WTC11 (cell line): ENCODE results near the gene HCLS1. TPM values are rescaled to one million over a fixed set of nuclear protein-coding genes. Genes with fewer than 3 reads are reported as not detected.
"Not testable (repeated sequence)": the region's sequence is repeated elsewhere in the genome, so short reads cannot be mapped to it uniquely, and the experiment has no call there.

Source experiments
- ATAC-seq: fragments of 200-7000 bp; cut with Tn5 transposase; 2 replicates; pipeline ENCODE4 v1.10.0; 2021; ENCODE audit warnings: mild to moderate bottlenecking, moderate library complexity
- CTCF ChIA-PET: fragments of 300-600 bp; sonication (Branson Sonifier 250); formaldehyde crosslinking; loops from one replicate; lab custom pipeline; 2021; ENCODE audit warnings: antibody characterized with exemption; lab: Charles Lee
- POLR2A ChIA-PET: fragments of 350-600 bp; sonication (Branson Sonifier 250); formaldehyde crosslinking; loops from one replicate; lab custom pipeline; 2021; ENCODE audit warnings: antibody characterized with exemption; lab: Charles Lee
- DNase-seq: peaks from one replicate; pipeline ENCODE4 v3.0.0; 2021; ENCODE audit warnings: low spot score
- H3K27ac Mint-ChIP-seq: 2 replicates; pipeline ENCODE4 v1.8.0; 2021; ENCODE audit warnings: mixed read lengths
- H3K27me3 Mint-ChIP-seq: 2 replicates; pipeline ENCODE4 v1.8.0; 2021; ENCODE audit warnings: low read depth, mild to moderate bottlenecking, moderate library complexity, mixed read lengths
- H3K36me3 Mint-ChIP-seq: 2 replicates; pipeline ENCODE4 v1.8.0; 2021; ENCODE audit warnings: mixed read lengths
- H3K4me1 Mint-ChIP-seq: 2 replicates; pipeline ENCODE4 v1.8.0; 2022; ENCODE audit warnings: mixed read lengths
- H3K4me3 Mint-ChIP-seq: 2 replicates; pipeline ENCODE4 v1.8.0; 2021; ENCODE audit warnings: mild to moderate bottlenecking, moderate library complexity, mixed read lengths
- H3K9me3 Mint-ChIP-seq: 2 replicates; pipeline ENCODE4 v1.8.0; 2021; ENCODE audit warnings: mixed read lengths
- ATF1 ChIP-seq: sonication (generic); formaldehyde crosslinking; IDR thresholded peaks from 2 replicates; pipeline ENCODE4 v1.8.1; 2023; ENCODE audit warnings: mild to moderate bottlenecking, moderate library complexity, missing genetic modification reagents
- GABPB1 ChIP-seq: sonication (generic); formaldehyde crosslinking; IDR thresholded peaks from 2 replicates; pipeline ENCODE4 v1.8.1; 2023; ENCODE audit warnings: mild to moderate bottlenecking, missing genetic modification reagents
- GTF2I ChIP-seq: fragments of 250-450 bp; sonication (Bioruptor Pico); conservative IDR thresholded peaks from 2 replicates; pipeline ENCODE4 v1.4.0; 2021; ENCODE audit warnings: mild to moderate bottlenecking
- IRF2 ChIP-seq: sonication (generic); formaldehyde crosslinking; IDR thresholded peaks from 2 replicates; pipeline ENCODE4 v1.8.0; 2022; ENCODE audit warnings: low read depth, missing genetic modification reagents, borderline replicate concordance
- JUN ChIP-seq: sonication (generic); formaldehyde crosslinking; IDR thresholded peaks from 2 replicates; pipeline ENCODE4 v1.8.0; 2023; ENCODE audit warnings: mild to moderate bottlenecking, missing genetic modification reagents
- MYBL2 ChIP-seq: sonication (generic); formaldehyde crosslinking; IDR thresholded peaks from 2 replicates; pipeline ENCODE4 v1.8.1; 2023; ENCODE audit warnings: mild to moderate bottlenecking, moderate library complexity, missing genetic modification reagents
- NR3C1 ChIP-seq: sonication (generic); formaldehyde crosslinking; conservative IDR thresholded peaks from 2 replicates; pipeline ENCODE4 v1.8.1; 2023; ENCODE audit warnings: low read depth, mild to moderate bottlenecking, missing genetic modification reagents
- PRRX2 ChIP-seq: fragments of 250-450 bp; sonication (Bioruptor Pico); IDR thresholded peaks from 2 replicates; pipeline ENCODE4 v1.8.0; 2021; ENCODE audit warnings: mild to moderate bottlenecking
- RELA ChIP-seq: sonication (generic); formaldehyde crosslinking; IDR thresholded peaks from 2 replicates; pipeline ENCODE4 v1.8.1; 2022; ENCODE audit warnings: missing genetic modification reagents, mild to moderate bottlenecking, borderline replicate concordance
- SMAD3 ChIP-seq: sonication (generic); formaldehyde crosslinking; IDR thresholded peaks from 2 replicates; pipeline ENCODE4 v1.8.0; 2022; ENCODE audit warnings: missing genetic modification reagents, mild to moderate bottlenecking, borderline replicate concordance
- SP1 ChIP-seq: sonication (generic); formaldehyde crosslinking; conservative IDR thresholded peaks from 2 replicates; pipeline ENCODE4 v1.8.1; 2022; ENCODE audit warnings: missing genetic modification reagents
- ZNF671 ChIP-seq: fragments of 250-450 bp; sonication (Bioruptor Pico); IDR thresholded peaks from 2 replicates; pipeline ENCODE4 v1.8.0; 2021; ENCODE audit warnings: mild to moderate bottlenecking
- total RNA-seq: library from RNA; stranded (reverse); gene quantifications from 3 replicates; pipeline ENCODE4 v1.2.3, GENCODE V29; 2021
- TF ChIP-seq, protein P1 (sequence below): sonication (generic); formaldehyde crosslinking; IDR thresholded peaks from 2 replicates; pipeline ENCODE4 v1.8.1; 2022; ENCODE audit warnings: low read depth, missing genetic modification reagents, borderline replicate concordance
- TF ChIP-seq, protein P2 (sequence below): sonication (generic); formaldehyde crosslinking; IDR thresholded peaks from 2 replicates; pipeline ENCODE4 v1.8.1; 2023; ENCODE audit warnings: mild to moderate bottlenecking, missing genetic modification reagents, moderate library complexity
- TF ChIP-seq, protein P3 (sequence below): sonication (generic); formaldehyde crosslinking; IDR thresholded peaks from 2 replicates; pipeline ENCODE4 v1.8.0; 2022; ENCODE audit warnings: missing genetic modification reagents
- TF ChIP-seq, protein P4 (sequence below): sonication (generic); formaldehyde crosslinking; IDR thresholded peaks from 2 replicates; pipeline ENCODE4 v1.8.0; 2022; ENCODE audit warnings: mild to moderate bottlenecking, missing genetic modification reagents
- TF ChIP-seq, protein P5 (sequence below): fragments of 250-450 bp; sonication (Bioruptor Pico); IDR thresholded peaks from 2 replicates; pipeline ENCODE4 v1.9.0; 2021; ENCODE audit warnings: mild to moderate bottlenecking, borderline replicate concordance

HCLS1 gene
- total RNA-seq, 1 experiment from 2014 or later: 2.6 TPM

DNA sequence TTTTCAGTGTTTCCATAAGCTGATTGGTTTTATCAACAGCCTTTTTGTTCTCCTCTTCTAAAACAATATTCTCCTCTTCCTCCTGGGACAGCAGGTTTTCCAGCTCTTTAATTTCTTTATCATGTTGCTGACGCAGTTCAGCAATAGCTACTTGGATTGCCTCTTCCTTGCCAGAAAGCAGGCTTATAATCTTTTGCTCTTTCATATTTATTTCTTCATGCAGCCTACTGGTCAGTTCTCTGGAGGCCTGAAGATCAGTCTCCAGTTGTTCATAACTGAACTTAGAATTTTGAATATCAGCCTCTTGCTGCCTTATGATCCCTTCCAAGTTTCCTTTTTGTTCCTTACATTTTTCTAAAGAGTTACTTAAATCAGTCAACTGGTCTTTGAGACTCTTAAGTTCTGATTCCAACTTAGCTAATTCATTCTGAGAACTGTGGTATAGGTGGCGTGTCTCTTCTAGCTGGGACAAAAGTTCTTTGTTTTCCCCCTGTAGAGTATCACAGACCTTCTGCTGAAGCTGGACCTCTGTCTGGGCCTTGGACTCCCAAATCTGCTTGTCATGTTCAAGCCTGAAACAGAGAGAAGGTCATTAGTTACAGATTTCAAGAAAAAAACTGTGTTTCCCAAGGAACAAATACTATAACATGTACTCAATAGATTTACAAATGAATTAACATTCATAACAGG is 31.5 kb upstream of the HCLS1 start:
- CTCF ChIA-PET: interaction anchor here (0.6 kb wide), 2 partner anchors 41 to 42 kb away, joined by 3 to 4 read pairs; no protein-coding TSS in a partner anchor

DNA sequence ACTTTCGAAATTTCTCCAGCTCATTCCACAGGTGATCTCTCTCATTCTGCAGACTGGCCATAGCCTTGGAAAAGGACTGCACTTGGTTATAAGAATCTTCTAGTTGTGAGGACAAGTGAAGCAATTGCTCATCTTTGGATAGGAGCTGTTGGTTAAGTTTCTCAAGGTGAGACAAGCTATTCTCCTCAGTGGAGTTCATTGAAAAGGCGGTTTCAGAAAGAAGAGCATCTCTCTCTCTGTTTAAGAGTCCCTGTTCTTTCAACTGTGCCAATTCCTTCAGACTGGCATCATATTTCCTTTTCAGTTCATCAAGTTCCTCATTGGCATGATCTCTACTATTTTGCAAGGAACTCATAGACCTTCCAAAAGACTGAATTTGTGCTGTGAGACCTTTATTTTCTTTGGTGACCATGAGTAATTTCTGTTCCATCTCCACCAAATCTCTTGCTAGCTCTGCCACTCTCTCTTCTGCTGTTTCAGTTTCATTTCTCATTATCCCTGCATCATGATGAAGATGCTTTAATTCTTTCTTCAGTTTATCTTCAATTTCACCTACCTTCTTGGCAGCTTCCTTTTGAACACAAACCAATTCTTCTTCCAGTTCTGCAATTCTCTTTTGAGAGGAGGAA is 30.2 kb upstream of the HCLS1 start:
- ChIA-PET POLR2A (no interaction called here), CTCF (no interaction called here)
- DNase-seq (no peak), ATAC-seq (no peak)
- H3K4me3 Mint-ChIP-seq: no peak overlapping the region
- TF ChIP-seq ZNF671 (CRISPR knock-in tag): no peak
- TF ChIP-seq SMAD3: no peak
- TF ChIP-seq GABPB1 (CRISPR knock-in tag): no peak
- TF ChIP-seq, protein P1, sequence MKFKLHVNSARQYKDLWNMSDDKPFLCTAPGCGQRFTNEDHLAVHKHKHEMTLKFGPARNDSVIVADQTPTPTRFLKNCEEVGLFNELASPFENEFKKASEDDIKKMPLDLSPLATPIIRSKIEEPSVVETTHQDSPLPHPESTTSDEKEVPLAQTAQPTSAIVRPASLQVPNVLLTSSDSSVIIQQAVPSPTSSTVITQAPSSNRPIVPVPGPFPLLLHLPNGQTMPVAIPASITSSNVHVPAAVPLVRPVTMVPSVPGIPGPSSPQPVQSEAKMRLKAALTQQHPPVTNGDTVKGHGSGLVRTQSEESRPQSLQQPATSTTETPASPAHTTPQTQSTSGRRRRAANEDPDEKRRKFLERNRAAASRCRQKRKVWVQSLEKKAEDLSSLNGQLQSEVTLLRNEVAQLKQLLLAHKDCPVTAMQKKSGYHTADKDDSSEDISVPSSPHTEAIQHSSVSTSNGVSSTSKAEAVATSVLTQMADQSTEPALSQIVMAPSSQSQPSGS: no peak
- no peak for TF ChIP-seq ATF1 (CRISPR knock-in tag)
- TF ChIP-seq, protein P2, sequence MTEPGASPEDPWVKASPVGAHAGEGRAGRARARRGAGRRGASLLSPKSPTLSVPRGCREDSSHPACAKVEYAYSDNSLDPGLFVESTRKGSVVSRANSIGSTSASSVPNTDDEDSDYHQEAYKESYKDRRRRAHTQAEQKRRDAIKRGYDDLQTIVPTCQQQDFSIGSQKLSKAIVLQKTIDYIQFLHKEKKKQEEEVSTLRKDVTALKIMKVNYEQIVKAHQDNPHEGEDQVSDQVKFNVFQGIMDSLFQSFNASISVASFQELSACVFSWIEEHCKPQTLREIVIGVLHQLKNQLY (CRISPR knock-in tag): no peak
- no peak overlapping the region for H3K27ac Mint-ChIP-seq
- no peaks in the 10 kb centered on the region for H3K4me1 Mint-ChIP-seq
- 0 out of 2 replicates have a peak, but pooled peaks cover 4% of the 10 kb centered on the region for H3K9me3 Mint-ChIP-seq
- H3K27me3 Mint-ChIP-seq: no peaks in the 10 kb centered on the region
- peaks cover 43% of the 10 kb centered on the region for H3K36me3 Mint-ChIP-seq

More for the DNA sequence above, 31.5 kb upstream of the HCLS1 start:
- Mint-ChIP-seq H3K27ac (no peak overlapping the region), H3K36me3 (peaks cover 35% of the 10 kb centered on the region), H3K4me3 (no peak overlapping the region), H3K9me3 (no peaks in the 10 kb centered on the region), H3K4me1 (no peaks in the 10 kb centered on the region), H3K27me3 (no peaks in the 10 kb centered on the region)
- no peak for ATAC-seq
- POLR2A ChIA-PET: no interaction called here
- no peak for DNase-seq
- TF ChIP-seq, protein P3, sequence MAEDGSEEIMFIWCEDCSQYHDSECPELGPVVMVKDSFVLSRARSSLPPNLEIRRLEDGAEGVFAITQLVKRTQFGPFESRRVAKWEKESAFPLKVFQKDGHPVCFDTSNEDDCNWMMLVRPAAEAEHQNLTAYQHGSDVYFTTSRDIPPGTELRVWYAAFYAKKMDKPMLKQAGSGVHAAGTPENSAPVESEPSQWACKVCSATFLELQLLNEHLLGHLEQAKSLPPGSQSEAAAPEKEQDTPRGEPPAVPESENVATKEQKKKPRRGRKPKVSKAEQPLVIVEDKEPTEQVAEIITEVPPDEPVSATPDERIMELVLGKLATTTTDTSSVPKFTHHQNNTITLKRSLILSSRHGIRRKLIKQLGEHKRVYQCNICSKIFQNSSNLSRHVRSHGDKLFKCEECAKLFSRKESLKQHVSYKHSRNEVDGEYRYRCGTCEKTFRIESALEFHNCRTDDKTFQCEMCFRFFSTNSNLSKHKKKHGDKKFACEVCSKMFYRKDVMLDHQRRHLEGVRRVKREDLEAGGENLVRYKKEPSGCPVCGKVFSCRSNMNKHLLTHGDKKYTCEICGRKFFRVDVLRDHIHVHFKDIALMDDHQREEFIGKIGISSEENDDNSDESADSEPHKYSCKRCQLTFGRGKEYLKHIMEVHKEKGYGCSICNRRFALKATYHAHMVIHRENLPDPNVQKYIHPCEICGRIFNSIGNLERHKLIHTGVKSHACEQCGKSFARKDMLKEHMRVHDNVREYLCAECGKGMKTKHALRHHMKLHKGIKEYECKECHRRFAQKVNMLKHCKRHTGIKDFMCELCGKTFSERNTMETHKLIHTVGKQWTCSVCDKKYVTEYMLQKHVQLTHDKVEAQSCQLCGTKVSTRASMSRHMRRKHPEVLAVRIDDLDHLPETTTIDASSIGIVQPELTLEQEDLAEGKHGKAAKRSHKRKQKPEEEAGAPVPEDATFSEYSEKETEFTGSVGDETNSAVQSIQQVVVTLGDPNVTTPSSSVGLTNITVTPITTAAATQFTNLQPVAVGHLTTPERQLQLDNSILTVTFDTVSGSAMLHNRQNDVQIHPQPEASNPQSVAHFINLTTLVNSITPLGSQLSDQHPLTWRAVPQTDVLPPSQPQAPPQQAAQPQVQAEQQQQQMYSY (CRISPR knock-in tag): no peak
- TF ChIP-seq, protein P4, sequence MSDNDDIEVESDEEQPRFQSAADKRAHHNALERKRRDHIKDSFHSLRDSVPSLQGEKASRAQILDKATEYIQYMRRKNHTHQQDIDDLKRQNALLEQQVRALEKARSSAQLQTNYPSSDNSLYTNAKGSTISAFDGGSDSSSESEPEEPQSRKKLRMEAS (CRISPR knock-in tag): no peak
- TF ChIP-seq JUN (no peak), RELA (CRISPR knock-in tag) (no peak), GTF2I (no peak), MYBL2 (CRISPR knock-in tag) (no peak), NR3C1 (CRISPR knock-in tag) (no peak), PRRX2 (no peak), IRF2 (no peak), SP1 (CRISPR knock-in tag) (no peak)
- TF ChIP-seq, protein P5, sequence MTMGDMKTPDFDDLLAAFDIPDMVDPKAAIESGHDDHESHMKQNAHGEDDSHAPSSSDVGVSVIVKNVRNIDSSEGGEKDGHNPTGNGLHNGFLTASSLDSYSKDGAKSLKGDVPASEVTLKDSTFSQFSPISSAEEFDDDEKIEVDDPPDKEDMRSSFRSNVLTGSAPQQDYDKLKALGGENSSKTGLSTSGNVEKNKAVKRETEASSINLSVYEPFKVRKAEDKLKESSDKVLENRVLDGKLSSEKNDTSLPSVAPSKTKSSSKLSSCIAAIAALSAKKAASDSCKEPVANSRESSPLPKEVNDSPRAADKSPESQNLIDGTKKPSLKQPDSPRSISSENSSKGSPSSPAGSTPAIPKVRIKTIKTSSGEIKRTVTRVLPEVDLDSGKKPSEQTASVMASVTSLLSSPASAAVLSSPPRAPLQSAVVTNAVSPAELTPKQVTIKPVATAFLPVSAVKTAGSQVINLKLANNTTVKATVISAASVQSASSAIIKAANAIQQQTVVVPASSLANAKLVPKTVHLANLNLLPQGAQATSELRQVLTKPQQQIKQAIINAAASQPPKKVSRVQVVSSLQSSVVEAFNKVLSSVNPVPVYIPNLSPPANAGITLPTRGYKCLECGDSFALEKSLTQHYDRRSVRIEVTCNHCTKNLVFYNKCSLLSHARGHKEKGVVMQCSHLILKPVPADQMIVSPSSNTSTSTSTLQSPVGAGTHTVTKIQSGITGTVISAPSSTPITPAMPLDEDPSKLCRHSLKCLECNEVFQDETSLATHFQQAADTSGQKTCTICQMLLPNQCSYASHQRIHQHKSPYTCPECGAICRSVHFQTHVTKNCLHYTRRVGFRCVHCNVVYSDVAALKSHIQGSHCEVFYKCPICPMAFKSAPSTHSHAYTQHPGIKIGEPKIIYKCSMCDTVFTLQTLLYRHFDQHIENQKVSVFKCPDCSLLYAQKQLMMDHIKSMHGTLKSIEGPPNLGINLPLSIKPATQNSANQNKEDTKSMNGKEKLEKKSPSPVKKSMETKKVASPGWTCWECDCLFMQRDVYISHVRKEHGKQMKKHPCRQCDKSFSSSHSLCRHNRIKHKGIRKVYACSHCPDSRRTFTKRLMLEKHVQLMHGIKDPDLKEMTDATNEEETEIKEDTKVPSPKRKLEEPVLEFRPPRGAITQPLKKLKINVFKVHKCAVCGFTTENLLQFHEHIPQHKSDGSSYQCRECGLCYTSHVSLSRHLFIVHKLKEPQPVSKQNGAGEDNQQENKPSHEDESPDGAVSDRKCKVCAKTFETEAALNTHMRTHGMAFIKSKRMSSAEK (CRISPR knock-in tag): no peak

DNA sequence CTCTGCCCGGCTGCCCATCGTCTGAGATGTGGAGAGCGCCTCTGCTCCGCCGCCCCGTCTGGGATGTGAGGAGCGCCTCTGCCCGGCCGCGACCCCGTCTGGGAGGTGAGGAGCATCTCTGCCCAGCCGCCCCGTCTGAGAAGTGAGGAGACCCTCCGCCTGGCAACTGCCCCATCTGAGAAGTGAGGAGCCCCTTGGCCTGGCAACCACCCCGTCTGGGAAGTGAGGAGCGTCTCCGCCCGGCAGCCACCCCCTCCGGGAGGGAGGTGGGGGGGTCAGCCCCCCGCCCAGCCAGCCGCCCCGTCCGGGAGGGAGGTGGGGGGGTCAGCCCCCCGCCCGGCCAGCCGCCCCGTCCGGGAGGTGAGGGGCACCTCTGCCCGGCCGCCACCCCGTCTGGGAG is 28.0 kb upstream of the HCLS1 start:
- DNase-seq, ATAC-seq, H3K27me3 Mint-ChIP-seq, H3K27ac Mint-ChIP-seq, CTCF ChIA-PET, H3K4me1 Mint-ChIP-seq, H3K4me3 Mint-ChIP-seq, POLR2A ChIA-PET: not testable (repeated sequence)
- Mint-ChIP-seq H3K36me3 (peaks cover 56% of the 10 kb centered on the region), H3K9me3 (peaks cover 16% of the 10 kb centered on the region)
